ENCODE results near the gene SLC2A1.
"Not testable (repeated sequence)": the region's sequence is repeated elsewhere in the genome, so short reads cannot be mapped to it uniquely, and the experiment has no call there.

DNA sequence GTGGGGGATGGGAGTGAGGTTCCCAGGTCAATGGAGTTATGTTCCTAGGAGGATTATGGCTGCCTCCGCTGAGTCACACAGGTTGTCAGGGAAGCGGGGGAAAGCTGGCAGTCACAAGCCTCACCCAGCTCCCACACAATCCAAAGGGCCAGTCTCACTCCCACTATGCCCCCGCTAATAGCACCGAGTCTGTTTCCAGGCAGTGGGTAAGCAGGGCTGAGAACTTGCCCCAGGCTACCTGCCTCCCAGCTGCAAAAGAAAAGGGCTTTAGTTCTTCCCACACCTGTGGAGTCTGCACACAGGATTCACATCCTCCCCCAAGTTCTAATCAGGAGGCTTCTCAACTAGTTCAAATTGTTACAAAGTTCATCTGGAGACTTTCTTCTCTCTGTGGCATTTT lies 58.7 kb downstream of the SLC2A1 start:
- not testable (repeated sequence) for TF ChIP-seq EZH2 (IDR thresholded peaks at IDR 0.05); POLR2AphosphoS5 (IDR thresholded peaks at IDR 0.05; ENCODE audit: borderline replicate concordance, low read depth, low read length)
